SK-N-SH (cell line): ENCODE data around the gene ADGRA1. TPM values are rescaled to one million over a fixed set of nuclear protein-coding genes. Genes with fewer than 3 reads are reported as not detected.

Experiments used
- CTCF ChIA-PET: fragments of 300-600, 350-600 bp; formaldehyde crosslinking; extraction: SDS; loops from one replicate; lab custom pipeline; 2021; lab: Yijun Ruan, JAX
- POLR2A ChIA-PET: fragments of 350-600 bp; sonication (Branson Sonifier 250); formaldehyde crosslinking; extraction: SDS; loops from one replicate; lab custom pipeline; 2020; ENCODE audit warnings: antibody characterized with exemption, inconsistent platforms; lab: Yijun Ruan, JAX
- DNase-seq: peaks from one replicate; pipeline ENCODE4 v3.0.0; 2012
- H2AFZ ChIP-seq: fragments of 200-600 bp; sonication (generic); 2 replicates; pipeline ENCODE4 v1.8.1; 2016; ENCODE audit warnings: antibody characterized with exemption, mild to moderate bottlenecking, low read depth
- H3F3A ChIP-seq: fragments of 200-600 bp; sonication (generic); replicated peaks from 2 replicates; pipeline ENCODE3; 2016; ENCODE audit warnings: antibody characterized with exemption, mild to moderate bottlenecking; ENCODE audit not compliant: insufficient read depth
- H3K27ac ChIP-seq, 2 experiments: fragments of 200-500 bp in 1 of 2; fragments of 200-600 bp in 1 of 2; sonication (Bioruptor generic) in 1 of 2; sonication (generic), shearing (Covaris generic) in 1 of 2; 2 replicates each; pipeline versions ENCODE4 v1.5.1 to v1.6.1; 2014 to 2016; ENCODE audit warnings: low read depth in 2 of 2, inconsistent platforms in 1 of 2, low read length in 1 of 2, mild to moderate bottlenecking in 1 of 2, mixed read lengths in 1 of 2
- H3K27me3 ChIP-seq: fragments of 200-600 bp; sonication (generic), shearing (Covaris generic); 2 replicates; pipeline ENCODE4 v1.6.1; 2016; ENCODE audit warnings: mixed run types; ENCODE audit not compliant: insufficient read depth
- H3K36me3 ChIP-seq, 2 experiments: fragments of 200-500 bp in 1 of 2; fragments of 200-600 bp in 1 of 2; sonication (Bioruptor generic) in 1 of 2; sonication (generic) in 1 of 2; replicated peaks in 1 of 2; 2 replicates each; pipeline versions ENCODE3 to v1.5.1; 2014 to 2016; ENCODE audit warnings: low read length in 1 of 2, mild to moderate bottlenecking in 1 of 2; ENCODE audit not compliant: insufficient read depth in 2 of 2, control insufficient read depth in 1 of 2
- H3K4me1 ChIP-seq, 2 experiments: fragments of 200-500 bp in 1 of 2; fragments of 200-600 bp in 1 of 2; sonication (Bioruptor generic) in 1 of 2; sonication (generic), shearing (Covaris generic) in 1 of 2; 2 replicates each; pipeline versions ENCODE4 v1.5.1 to v1.6.1; 2014 to 2016; ENCODE audit warnings: low read depth in 1 of 2, low read length in 1 of 2, mixed run types in 1 of 2; ENCODE audit not compliant: insufficient read depth in 2 of 2, control insufficient read depth in 1 of 2
- H3K4me2 ChIP-seq: fragments of 200-600 bp; sonication (generic), shearing (Covaris generic); 2 replicates; pipeline ENCODE4 v1.6.1; 2017; ENCODE audit warnings: mixed run types
- H3K4me3 ChIP-seq, 2 experiments: fragments of 200-500 bp in 1 of 2; fragments of 200-600 bp in 1 of 2; sonication (Bioruptor generic) in 1 of 2; sonication (generic), shearing (Covaris generic) in 1 of 2; 2 replicates each; pipeline versions ENCODE4 v1.5.1 to v1.8.1; 2014 to 2016; ENCODE audit warnings: low read depth in 2 of 2, inconsistent platforms in 1 of 2, low read length in 1 of 2, mild to moderate bottlenecking in 1 of 2, mixed read lengths in 1 of 2, moderate library complexity in 1 of 2
- H3K79me2 ChIP-seq: fragments of 200-600 bp; sonication (generic); 2 replicates; pipeline ENCODE4 v1.8.1; 2017; ENCODE audit warnings: mild to moderate bottlenecking; ENCODE audit not compliant: insufficient read depth
- H3K9ac ChIP-seq: fragments of 200-600 bp; sonication (generic); 2 replicates; pipeline ENCODE4 v1.6.1; 2017; ENCODE audit warnings: mixed run types
- H3K9me2 ChIP-seq: fragments of 200-600 bp; sonication (generic); 2 replicates; pipeline ENCODE4 v1.6.1; 2017; ENCODE audit warnings: mixed run types
- H3K9me3 ChIP-seq: fragments of 200-600 bp; sonication (generic); 2 replicates; pipeline ENCODE4 v1.6.1; 2017; ENCODE audit warnings: mixed run types, mild to moderate bottlenecking, moderate library complexity
- H4K20me1 ChIP-seq: fragments of 200-600 bp; sonication (generic); 2 replicates; pipeline ENCODE4 v1.6.1; 2017; ENCODE audit warnings: mild to moderate bottlenecking, mixed run types; ENCODE audit not compliant: insufficient read depth
- CTCF ChIP-seq: fragments of 200-600 bp; sonication (generic); IDR thresholded peaks from 2 replicates; pipeline ENCODE4 v1.6.1; 2017; ENCODE audit warnings: antibody characterized with exemption, mild to moderate bottlenecking, moderate library complexity
- EZH2phosphoT487 ChIP-seq: fragments of 200-600 bp; sonication (generic); IDR thresholded peaks from 2 replicates; pipeline ENCODE4 v1.6.1; 2017; ENCODE audit warnings: low read depth, mixed run types, mild to moderate bottlenecking, antibody characterized with exemption, moderate library complexity, borderline replicate concordance
- GABPA ChIP-seq: IDR thresholded peaks from 2 replicates; pipeline ENCODE4 v1.4.0; 2012; ENCODE audit warnings: low read depth, mild to moderate bottlenecking
- GATA2 ChIP-seq: sonication (generic); formaldehyde crosslinking; IDR thresholded peaks from 2 replicates; pipeline ENCODE4 v1.5.0; 2020; ENCODE audit warnings: mild to moderate bottlenecking, missing genetic modification reagents
- IRF3 ChIP-seq: fragments of 150-350 bp; IDR thresholded peaks from 2 replicates; pipeline ENCODE4 v1.6.1; 2016; ENCODE audit warnings: mild to moderate bottlenecking, low read depth, low read length
- NFIC ChIP-seq: IDR thresholded peaks from 2 replicates; pipeline ENCODE4 v1.4.0; 2012; ENCODE audit warnings: borderline replicate concordance
- PBX3 ChIP-seq: IDR thresholded peaks from 2 replicates; pipeline ENCODE4; 2012
- RCOR1 ChIP-seq: fragments of 150-350 bp; IDR thresholded peaks from 2 replicates; pipeline ENCODE4 v1.6.1; 2017; ENCODE audit warnings: antibody characterized with exemption, low read length
- REST ChIP-seq: IDR thresholded peaks from 2 replicates; pipeline ENCODE4 v1.6.1; 2012; ENCODE audit warnings: mild to moderate bottlenecking, low read depth, low read length, moderate library complexity
- RFX5 ChIP-seq: IDR thresholded peaks from 2 replicates; pipeline ENCODE4 v1.6.1; 2012; ENCODE audit warnings: mild to moderate bottlenecking, improper control_type of control experiment, low read length
- RXRA ChIP-seq: IDR thresholded peaks from 2 replicates; pipeline ENCODE4 v1.4.0; 2012; ENCODE audit warnings: low read depth, mild to moderate bottlenecking, borderline replicate concordance
- SIN3A ChIP-seq: IDR thresholded peaks from 2 replicates; pipeline ENCODE4 v1.6.1; 2012; ENCODE audit warnings: low read depth, mild to moderate bottlenecking, low read length, moderate library complexity, borderline replicate concordance
- SMC3 ChIP-seq: IDR thresholded peaks from 2 replicates; pipeline ENCODE4 v1.6.1; 2012; ENCODE audit warnings: low read depth, low read length, improper control_type of control experiment
- TAF1 ChIP-seq: IDR thresholded peaks from 2 replicates; pipeline ENCODE4 v1.6.1; 2012; ENCODE audit warnings: low read depth, mild to moderate bottlenecking, low read length, moderate library complexity, borderline replicate concordance
- TEAD4 ChIP-seq: IDR thresholded peaks from 2 replicates; pipeline ENCODE4 v1.4.0; 2012; ENCODE audit warnings: mild to moderate bottlenecking, borderline replicate concordance; ENCODE audit not compliant: insufficient read depth
- USF2 ChIP-seq: fragments of 150-350 bp; IDR thresholded peaks from 2 replicates; pipeline ENCODE4 v1.6.1; 2017; ENCODE audit warnings: antibody characterized with exemption, low read length, low read depth, borderline replicate concordance
- YY1 ChIP-seq: IDR thresholded peaks from 2 replicates; pipeline ENCODE4 v1.4.0; 2012; ENCODE audit warnings: low read depth, mild to moderate bottlenecking
- ZBTB33 ChIP-seq: IDR thresholded peaks from 2 replicates; pipeline ENCODE4 v1.4.0; 2012; ENCODE audit warnings: low read depth, borderline replicate concordance
- WGBS: methylation state at CpG from one replicate; pipeline ENCODE4 v1.1.6; 2017; ENCODE audit warnings: low lambda C conversion rate; 5-methylcytosine and 5-hydroxymethylcytosine counted together
- polyA plus RNA-seq, 3 experiments: library from polyadenylated mRNA; depleted of rRNA; stranded (reverse); fragments of >200 nt; gene quantifications; 2 replicates each; pipeline ENCODE4 v1.2.3, GENCODE V29; 2012

ADGRA1 gene
- polyA plus RNA-seq, 1 of the 3 experiments (the other 2 are of a cell fraction) = not detected

GRCh38 chr10:133179651-133180050 is 91.9 kb downstream of the ADGRA1 start:
- no peak overlapping the region for H3K4me3 ChIP-seq
- CTCF ChIA-PET = no interaction called here
- 63% methylated on average over 18 of the region's 26 CpGs for WGBS

More at GRCh38 chr10:133179651-133180050, 91.9 kb downstream of the ADGRA1 start:
- H3K9me3 ChIP-seq = no peaks in the 10 kb centered on the region
- H3K36me3 ChIP-seq = no peaks in the 10 kb centered on the region
- no peak for DNase-seq
- H3K79me2 ChIP-seq = no peaks in the 10 kb centered on the region
- peaks cover 13% of the 10 kb centered on the region for H3F3A ChIP-seq
- H3K27me3 ChIP-seq = no peaks in the 10 kb centered on the region; the same call in 1 of the 2 replicates
- H3K4me1 ChIP-seq = peaks cover 0 to 7% of the 10 kb centered on the region in 2 experiments; a peak in 1 of 4 replicates
- H3K9me2 ChIP-seq = no peaks in the 10 kb centered on the region
- H4K20me1 ChIP-seq = no peaks in the 10 kb centered on the region
- POLR2A ChIA-PET = no interaction called here
- no peak overlapping the region for H3K27ac ChIP-seq
- H2AFZ ChIP-seq = no peak overlapping the region
- TF ChIP-seq YY1 (no peak), SIN3A (no peak), USF2 (no peak), CTCF (no peak), GATA2 (CRISPR knock-in tag) (no peak), SMC3 (no peak), NFIC (no peak), TEAD4 (no peak), REST (no peak), EZH2phosphoT487 (no peak), PBX3 (no peak), RCOR1 (no peak), RFX5 (no peak), RXRA (no peak), ZBTB33 (no peak), GABPA (no peak), IRF3 (no peak), TAF1 (no peak)
- H3K9ac ChIP-seq = no peak overlapping the region
- H3K4me2 ChIP-seq = no peak overlapping the region
